ENCODE results near the gene MBD5.

GRCh38 chr2:148238561-148238960 lies 217.7 kb downstream of the MBD5 start:
- TF ChIP-seq CTCF (IDR thresholded peaks at IDR 0.05) (no peak), POLR2A (IDR thresholded peaks at IDR 0.05) (no peak)
